Jurkat, Clone E6-1 (cell line): Measurements from ENCODE around the gene GFRA1.
"Not testable (repeated sequence)": the region's sequence is repeated elsewhere in the genome, so short reads cannot be mapped to it uniquely, and the experiment has no call there.

ENCODE experiments used
- DNase-seq: peaks from one replicate; pipeline ENCODE4 v3.0.0-alpha.2; 2011; ENCODE audit warnings: low read depth, low spot score
- H3K4me3 ChIP-seq: 2 replicates; pipeline ENCODE4 v1.5.1; 2011; ENCODE audit warnings: mild to moderate bottlenecking, low read length, control low read depth, moderate library complexity

Gene GFRA1

GRCh38 chr10:116038259-116038658, 234.7 kb downstream of the GFRA1 start:
- no peak overlapping the region for H3K4me3 ChIP-seq
- no peak for DNase-seq

GRCh38 chr10:116035406-116035805, 237.6 kb downstream of the GFRA1 start:
- not testable (repeated sequence) for H3K4me3 ChIP-seq, DNase-seq

- no peak overlapping the region for H3K4me3 ChIP-seq
- no peak for DNase-seq
Observed at GRCh38 chr10:116030576-116030975, 242.4 kb downstream of the GFRA1 start.

GRCh38 chr10:116029826-116030225, 243.2 kb downstream of the GFRA1 start:
- DNase-seq = no peak

GRCh38 chr10:116027355-116027754, 245.7 kb downstream of the GFRA1 start:
- no peak overlapping the region for H3K4me3 ChIP-seq
- DNase-seq = no peak

More at GRCh38 chr10:116029826-116030225, 243.2 kb downstream of the GFRA1 start:
- no peak overlapping the region for H3K4me3 ChIP-seq

GRCh38 chr10:116026725-116027124, 246.3 kb downstream of the GFRA1 start:
- H3K4me3 ChIP-seq = no peak overlapping the region
- DNase-seq = no peak

- no peak for DNase-seq
- H3K4me3 ChIP-seq = no peak overlapping the region
Observed at GRCh38 chr10:116026315-116026714, 246.7 kb downstream of the GFRA1 start.

GRCh38 chr10:116024271-116024878, 248.6 kb downstream of the GFRA1 start:
- no peak overlapping the region for H3K4me3 ChIP-seq
- DNase-seq = no peak

- no peak overlapping the region for H3K4me3 ChIP-seq
- DNase-seq = no peak
Observed at GRCh38 chr10:116017405-116017804, 255.6 kb downstream of the GFRA1 start.

- no peak overlapping the region for H3K4me3 ChIP-seq
- DNase-seq = no peak
Observed at GRCh38 chr10:116015583-116016333, 257.2 kb downstream of the GFRA1 start.

GRCh38 chr10:116014871-116015582, 258.0 kb downstream of the GFRA1 start:
- H3K4me3 ChIP-seq = no peak overlapping the region
- no peak for DNase-seq

- DNase-seq = no peak
- H3K4me3 ChIP-seq = no peak overlapping the region
Observed at GRCh38 chr10:116014326-116014725, 258.7 kb downstream of the GFRA1 start.

GRCh38 chr10:116011929-116012328, 261.1 kb downstream of the GFRA1 start:
- H3K4me3 ChIP-seq = no peak overlapping the region
- DNase-seq = no peak

- no peak overlapping the region for H3K4me3 ChIP-seq
- DNase-seq = no peak
Observed at GRCh38 chr10:116007256-116007891, 265.6 kb downstream of the GFRA1 start.
